ENCODE data around the gene PRICKLE1.

Gene PRICKLE1

DNA sequence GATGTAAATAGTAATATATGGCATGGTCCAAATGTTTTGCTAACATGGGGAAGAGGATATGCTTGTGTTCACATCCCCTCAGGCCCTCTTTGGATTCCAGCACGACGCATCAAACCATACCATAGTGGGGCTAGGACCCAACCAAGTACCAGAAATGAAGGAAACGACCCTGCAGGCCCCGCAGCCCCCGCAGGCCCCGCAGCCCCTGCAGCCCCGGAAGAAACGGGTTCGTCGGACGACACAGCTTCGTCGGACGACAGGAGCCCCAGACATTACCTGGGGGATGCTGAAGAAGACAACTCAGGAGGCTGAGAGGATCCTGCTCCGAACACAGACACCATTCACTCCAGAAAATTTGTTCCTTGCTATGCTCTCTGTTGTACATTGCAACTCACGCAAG lies 143.7 kb downstream of the PRICKLE1 start:
- no peak for DNase-seq

DNA sequence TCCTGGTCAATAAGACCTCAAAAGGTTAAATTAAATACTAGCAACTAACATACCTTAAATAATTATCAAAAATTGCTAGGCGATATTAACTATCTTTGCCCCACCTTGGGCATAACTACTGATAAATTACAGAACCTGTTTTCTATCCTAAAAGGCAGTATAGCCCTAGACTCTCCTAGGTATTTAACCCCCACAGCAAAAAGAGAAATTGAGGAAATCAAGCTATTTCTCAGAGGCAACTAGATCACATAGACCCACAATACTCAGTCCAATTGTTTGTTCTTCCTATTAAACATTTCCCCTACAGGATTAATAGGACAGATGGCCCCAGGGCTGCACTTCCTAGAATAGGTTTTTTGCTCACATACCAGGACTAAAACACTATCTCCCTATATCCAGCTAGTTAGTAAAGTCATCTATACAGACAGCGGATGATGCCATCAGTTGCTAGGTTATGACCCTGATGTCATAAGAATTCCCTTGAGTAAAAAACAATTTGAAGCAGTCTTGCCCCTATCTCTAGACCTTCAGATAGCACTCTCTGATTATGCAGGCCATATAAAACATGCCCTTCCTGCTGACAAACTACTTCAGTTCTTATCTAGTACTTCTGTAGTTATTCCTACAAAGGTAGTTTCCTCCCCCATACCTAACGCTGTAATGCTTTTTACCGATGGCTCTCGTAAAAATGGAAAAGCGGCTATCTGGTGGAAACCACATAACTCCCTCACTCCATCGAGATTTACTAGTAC lies 145.2 kb downstream of the PRICKLE1 start:
- DNase-seq, result no peak

DNA sequence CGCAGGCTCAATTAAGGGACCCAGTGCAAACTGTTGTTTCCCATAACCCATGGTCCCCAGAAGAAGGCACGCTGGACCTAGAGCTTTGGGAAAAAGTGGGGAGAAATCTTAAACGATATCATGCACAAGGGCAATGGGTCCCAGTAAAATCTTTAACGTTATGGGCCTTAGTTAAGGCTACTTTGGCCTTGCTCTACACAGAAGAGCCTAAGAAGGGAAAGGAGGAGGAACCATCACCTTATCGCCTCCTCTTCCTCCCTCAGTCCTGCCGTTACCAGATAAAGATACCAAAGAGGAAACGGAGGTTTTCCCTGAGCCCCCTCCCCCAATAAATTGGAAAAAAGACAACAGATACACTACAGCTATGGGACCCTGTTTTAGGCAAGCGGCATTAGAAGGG lies 146.7 kb downstream of the PRICKLE1 start:
- DNase-seq, result no peak

DNA sequence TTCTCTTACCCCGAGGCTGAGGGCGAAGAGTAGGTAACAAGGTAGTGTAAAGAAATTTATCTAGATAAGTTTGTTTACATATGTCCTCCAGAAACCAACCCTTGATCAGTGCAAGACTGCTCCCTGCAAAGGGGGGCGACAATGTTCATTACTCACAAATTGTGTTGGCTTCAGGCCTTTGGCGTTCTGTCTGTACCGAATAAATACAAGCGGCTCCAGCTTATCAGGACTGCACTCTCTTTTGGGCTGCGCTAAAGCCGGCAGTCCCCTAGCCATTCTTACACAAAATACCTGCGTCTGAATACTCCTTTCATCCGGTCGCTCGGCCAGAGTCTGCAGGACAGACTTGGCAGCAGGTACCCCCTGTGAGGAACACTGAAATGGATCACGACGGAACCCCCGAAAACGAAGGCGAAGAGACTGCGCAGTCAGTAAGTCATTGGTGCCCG lies 147.2 kb downstream of the PRICKLE1 start:
- no peak for DNase-seq

DNA sequence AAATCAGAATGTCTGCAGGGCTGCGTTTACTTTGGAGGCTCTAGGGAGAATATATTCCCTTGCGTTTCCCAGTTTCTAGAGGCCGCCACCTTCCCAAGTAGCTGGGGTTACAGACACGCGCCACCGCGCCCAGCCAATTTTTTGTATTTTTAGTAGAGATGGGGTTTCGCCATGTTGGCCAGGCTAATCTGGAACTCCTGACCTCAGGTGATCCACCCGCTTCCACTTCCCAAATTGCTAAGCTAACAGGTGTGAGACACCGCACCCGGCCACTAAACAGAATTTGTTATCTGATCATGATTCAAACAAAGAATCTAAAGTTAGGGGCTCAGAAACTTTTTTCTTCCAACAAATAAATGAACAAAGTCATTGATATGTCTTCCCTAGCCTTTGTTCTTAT lies 148.9 kb downstream of the PRICKLE1 start:
- no peak for DNase-seq

DNA sequence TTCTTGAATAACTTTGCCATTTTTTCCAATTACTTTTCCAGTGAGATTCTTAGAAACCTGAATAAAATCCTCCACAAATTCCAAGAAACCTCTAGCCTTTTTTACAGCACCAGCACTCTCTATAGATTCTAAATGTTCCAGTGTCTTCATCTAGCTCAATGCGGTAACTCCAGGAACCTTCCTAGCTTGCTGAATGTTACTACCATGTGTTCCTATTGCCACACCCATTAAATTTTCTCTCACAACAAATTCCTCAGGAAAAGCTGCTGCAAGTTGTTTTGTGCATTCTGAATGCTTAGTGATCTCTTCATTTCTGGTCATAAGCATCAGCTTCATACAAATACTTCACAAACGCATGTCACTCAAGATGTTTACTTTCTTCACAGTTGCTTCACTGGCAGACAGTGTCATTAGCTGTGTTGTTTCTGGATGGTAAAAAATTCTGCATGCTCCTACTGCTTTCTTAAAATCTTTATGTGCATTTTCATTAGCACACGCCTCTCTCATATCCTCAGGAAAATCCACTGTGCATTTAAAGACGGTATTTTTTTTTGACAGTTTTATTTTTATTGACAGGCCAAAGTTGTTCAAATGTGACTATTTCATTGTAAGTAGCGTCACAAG lies 156.9 kb downstream of the PRICKLE1 start:
- no peak for DNase-seq

DNA sequence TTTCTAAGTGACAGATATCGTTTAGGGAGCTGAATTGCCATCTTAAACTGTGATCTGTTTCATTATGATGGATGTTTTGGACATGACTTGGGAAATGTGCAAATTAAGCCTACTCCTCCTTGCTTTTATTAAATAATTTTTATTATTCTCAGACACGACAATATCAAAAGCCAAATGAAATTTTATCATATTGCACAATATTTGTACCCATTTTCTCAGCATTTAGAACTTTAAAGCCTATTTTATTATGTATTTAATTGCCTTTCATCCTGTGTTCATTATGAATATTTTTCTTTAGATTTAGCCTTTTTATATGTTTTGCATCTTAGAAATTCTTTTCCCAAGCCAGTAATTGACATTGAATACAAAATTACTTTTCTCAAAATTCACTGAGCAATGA lies 160.7 kb downstream of the PRICKLE1 start:
- no peak for DNase-seq

DNA sequence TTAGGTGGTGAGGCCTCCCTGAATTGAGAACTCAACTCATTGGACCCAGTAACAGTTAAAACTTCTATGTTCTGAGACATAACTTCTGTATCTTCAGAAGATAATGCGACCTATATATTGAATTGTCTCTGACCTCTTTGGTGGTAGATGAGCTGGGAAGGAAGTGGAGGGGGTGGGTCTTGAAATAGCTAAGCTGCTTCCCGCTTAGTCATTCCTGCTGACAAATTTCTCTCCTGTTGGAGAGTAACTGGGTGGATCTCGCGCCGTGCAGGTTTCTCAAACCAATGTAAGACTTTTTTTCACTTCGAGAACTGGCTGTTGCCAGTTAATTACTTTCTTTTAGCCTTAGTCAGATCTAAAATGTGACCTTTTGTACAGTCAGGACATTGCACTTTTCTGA lies 162.8 kb downstream of the PRICKLE1 start:
- no peak for DNase-seq

DNA sequence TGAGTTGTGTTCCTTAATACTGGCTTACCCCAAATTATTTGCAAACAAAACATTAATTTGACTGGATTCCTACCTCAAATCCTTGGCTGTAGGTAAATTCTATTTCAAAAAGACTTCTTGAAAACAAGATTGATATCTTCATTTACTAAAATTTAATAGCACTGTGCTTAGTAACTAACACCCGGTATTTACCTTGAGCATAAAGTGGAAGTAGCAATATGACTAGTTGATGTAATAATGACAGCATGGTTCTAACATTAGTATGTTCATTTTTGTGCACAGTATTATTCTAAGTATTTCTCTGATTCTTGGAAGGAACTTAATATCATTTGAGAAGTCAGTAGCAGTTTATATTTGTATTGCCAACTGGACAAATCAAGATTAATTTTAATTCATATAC lies 166.8 kb downstream of the PRICKLE1 start:
- no peak for DNase-seq

DNA sequence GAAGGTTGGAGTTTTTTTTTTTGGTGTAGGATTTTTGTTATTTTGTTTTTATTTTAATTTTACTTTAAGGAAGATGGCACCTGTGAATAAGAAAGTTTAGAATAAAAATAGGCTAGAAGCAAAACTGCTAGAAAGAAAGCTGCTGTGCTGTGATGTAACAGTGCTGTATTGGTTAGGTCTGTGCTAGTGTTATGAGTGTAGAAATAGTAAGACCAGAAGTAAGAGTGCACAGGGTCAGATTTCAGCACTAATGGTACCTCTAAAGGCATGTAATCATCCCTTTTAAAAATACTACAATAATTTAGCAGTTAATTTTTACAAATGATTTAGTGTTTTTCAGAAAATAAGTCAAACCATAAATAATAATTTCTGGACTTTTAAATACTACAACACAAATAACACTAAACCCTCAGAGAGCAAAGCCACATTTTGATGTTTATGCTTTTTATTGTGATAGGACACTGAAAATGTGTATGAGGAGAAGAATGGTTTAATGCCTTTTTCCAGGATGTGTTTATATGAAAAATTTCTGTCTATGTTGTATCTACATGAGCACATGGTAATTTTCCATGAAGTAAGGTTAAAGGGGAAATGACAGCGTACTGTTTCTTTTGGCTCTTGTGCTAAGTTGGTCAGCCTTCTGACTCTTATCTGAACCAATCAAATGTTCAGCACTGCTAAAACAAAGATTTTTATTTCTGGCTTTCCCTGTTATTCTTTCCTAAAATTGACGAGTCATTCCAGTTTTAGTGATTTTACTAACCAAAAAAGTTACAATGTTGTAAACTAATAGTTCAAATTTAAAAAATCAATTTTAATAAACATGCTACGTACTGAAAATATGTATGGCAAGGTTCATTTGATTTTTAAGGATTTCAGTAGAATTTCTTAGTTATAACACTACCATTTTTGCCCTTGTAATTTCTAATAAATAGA lies 167.4 kb downstream of the PRICKLE1 start:
- DNase-seq, result no peak

DNA sequence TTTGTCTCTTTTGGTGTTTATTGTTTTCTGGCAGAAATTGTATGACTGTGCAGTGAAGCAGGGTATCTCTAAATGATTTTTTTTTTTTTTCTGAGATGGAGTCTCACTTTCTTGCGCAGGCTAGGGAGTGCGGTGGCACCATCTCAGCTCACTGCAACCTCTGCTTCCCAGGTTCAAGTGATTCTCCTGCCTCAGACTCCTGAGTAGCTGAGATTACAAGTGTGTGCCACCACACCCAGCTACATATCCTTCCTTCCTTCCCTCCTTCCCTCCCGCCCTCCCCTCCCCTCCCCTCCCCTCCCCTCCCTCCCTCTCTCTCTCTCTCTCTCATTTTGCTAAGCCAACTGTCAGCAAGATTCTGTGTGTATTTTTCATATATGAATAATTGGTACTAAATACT lies 169.2 kb downstream of the PRICKLE1 start:
- DNase-seq, result no peak

DNA sequence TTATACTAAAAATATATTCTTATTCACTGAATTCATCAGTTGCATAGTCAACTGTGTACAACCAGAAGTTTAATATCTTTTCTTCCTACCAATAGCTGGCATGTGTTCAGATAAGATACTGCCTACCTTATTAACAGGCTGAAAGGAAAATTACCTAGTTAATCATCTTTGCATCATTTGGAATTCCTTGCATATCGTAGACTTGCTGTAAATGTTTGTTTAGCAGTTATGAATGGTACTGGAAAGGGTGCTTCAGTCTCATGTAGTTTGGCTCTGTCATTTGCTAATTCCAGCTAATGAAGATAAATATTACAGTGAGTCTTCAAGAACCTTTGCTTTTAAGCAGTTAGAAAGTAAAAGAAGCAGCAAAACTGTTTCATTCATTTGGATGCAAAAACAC lies 179.2 kb downstream of the PRICKLE1 start:
- DNase-seq, result no peak

DNA sequence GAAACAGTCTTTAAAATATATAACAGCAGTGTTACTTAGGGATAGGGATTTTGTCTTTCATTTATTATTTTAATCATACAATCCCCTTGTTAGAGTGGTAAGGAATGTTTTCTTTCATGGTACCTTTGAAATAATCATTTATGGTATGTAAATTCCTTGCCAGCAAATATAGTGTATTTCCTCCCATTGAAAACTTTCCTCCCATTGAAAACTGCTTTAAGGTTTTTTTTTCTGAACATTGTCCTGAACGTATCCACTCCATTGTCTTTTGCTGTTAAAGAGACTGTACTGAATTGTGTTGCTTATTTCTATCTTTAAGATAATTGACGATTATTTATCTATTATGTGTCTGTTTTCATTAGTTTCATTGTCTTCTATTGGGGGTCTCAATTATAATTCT lies 180.1 kb downstream of the PRICKLE1 start:
- DNase-seq, result no peak

DNA sequence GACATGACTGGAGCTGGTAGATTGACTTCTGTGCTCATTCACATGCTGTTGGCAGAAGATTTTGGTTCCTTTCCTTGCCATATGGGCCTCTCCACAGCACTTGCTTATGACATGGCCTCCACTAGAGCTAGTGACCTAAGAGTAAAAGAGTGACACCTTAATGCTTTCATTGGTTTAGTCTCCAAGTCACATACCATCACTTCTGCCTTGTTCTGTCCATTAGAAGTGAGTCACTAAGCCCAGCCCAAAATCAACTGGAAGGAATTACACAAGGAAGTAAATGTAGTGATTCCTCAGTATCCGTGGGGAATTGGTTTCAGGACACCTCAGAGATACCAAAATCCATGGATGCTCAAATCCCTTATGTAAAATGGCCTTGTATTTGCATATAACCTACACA lies 182.2 kb downstream of the PRICKLE1 start:
- DNase-seq, result no peak

Data from NCI-H1436 treated with DMSO at 0.1 percent for 48 hours (cell line).